ENCODE results near the gene SRGAP2B.
"Not testable (repeated sequence)": the region's sequence is repeated elsewhere in the genome, so short reads cannot be mapped to it uniquely, and the experiment has no call there.

Gene SRGAP2B

DNA sequence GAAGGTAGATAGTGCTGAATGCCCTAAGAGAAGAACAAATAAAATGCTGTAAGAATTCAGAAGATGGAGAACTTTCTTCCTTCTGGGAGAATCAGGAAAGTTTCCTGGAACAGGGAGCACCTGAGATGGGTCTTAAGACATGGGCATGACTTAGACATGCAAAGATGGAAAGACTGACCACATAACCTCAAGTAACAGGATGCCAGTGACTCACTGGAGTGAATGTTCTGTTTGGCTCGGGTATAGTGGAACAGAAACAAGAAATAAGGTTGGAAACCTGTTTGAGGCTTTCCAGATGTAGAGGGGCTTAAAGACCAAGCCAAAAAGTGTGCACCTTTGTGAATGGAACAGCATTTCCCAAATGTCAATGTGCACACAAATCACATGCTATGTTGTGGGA is 102.2 kb downstream of the SRGAP2B start:
- DNase-seq, result not testable (repeated sequence)

DNA sequence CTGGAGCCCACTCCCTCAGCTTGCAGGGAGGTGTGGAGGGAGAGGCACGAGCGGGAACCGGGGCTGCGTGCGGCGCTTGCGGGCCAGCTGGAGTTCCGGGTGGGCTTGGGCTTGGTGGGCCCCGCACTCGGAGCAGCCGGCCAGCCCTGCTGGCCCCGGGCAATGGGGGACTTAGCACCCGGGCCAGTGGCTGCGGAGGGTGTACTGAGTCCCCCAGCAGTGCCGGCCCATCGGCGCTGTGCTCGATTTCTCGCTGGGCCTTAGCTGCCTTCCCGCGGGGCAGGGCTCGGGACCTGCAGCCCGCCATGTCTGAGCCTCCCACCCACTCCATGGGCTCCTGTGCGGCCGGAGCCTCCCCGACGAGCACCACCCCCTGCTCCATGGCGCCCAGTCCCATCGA is 104.5 kb downstream of the SRGAP2B start:
- not testable (repeated sequence) for DNase-seq

DNA sequence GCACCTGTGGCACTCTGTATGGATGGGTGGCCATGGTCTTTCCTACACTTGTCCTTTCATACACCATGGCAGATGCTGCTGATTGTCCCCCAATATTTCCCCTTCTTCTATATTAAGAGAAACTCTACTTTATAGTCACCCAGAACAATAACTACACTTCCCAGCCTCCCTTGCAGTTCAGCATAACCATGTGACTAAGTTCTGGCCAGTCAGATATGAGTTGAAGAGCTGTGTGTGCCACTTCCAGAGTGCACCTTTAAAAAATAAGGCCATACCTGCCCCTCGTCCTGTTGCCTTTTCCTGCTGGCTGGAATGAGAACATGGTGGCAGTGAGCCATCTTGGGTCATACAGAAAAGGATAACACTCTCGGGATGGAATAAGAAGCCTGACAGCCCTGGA is 108.0 kb downstream of the SRGAP2B start:
- not testable (repeated sequence) for DNase-seq

DNA sequence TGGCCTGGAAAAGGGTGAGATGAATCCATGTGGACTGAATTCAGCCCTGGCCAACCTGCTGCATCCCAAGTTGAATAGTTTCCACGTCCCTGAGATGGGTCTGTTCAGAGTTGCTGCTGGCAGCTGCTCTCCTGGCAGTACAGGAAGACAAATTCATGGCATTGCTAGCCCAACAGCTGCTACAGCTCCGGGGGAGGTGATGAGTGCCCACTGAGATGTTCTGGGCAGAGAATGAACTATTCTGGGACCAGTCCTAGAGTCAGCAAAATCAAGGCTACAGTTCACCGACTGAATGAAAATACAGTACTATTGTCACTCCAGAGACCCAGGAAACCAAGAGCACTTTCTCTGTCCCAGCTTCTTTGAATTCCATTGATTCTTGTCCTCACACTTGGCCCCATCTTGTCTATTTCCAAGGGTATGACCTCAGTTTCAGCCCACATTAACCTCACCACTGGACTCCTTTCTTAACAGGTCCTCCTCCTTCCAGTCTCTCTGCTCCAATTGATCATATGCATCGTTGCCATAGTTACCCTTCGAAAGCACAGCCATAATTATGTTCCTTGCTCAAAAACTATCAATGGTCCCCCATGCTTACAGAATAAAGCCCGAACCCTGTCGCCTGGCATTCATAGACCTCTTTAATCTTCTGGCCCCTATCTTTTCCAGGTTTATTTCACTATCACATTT is 108.8 kb downstream of the SRGAP2B start:
- DNase-seq, result not testable (repeated sequence)

DNA sequence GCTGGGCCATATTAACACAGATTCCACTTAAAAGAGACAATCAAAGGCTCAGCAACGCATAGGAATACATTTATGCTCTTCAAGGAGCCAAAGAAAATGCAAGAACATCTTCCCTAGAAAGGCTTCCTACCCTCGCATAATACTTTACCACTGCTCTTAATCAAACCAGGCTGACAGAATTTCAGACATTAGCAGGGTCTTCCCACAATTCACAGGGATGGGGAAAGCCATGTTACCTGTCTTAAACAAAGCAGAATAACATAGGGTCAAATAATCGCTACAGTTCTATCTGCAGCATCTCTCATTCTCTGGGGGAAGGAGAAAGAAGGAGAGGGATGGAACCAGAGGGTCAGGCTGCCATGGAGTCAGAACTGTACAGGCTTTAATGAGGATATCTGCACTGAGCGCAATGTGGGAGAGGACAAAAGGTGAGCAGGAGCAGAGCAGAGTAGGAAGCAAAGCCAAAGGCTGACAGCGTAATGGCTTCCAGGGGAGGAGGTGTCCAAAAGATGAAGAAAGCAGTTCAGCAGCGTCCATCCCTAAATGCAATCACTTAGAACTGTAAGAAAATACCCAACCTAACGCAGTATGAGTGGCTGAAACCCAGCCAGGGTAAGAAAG is 109.5 kb downstream of the SRGAP2B start:
- not testable (repeated sequence) for DNase-seq

DNA sequence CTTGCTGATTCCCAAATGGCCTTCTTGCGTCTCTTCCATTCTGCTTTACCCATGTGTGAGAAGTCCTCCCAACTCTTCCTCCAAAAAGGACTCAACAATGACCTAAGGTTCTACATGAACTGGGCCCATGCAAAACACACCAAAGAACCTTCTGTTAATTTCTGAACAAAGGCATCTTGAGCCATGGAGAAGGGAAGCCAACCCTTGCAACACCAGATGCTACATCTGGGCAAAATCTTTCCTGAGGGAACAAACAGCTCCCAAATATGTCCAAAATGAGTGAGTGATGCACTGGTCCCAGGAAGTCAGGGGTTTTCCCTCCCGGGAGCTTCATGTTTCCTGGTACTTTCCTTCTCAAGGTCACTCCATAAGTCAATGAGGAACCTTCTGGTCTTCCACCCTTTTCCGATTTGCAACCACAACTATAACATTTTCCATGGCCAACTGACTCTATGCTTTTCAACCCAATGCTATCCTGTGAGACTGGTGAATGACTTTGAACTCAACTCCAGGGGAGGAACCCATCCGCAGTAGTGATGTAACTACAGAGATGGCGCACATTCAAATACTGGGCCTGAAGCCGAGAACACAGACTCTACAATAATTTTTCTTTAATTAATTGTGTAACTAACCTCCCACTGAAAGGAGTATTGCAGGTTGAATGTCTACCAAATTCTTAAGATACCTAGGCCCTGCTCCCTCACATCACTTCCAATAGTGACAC is 112.2 kb downstream of the SRGAP2B start:
- DNase-seq, result not testable (repeated sequence)

DNA sequence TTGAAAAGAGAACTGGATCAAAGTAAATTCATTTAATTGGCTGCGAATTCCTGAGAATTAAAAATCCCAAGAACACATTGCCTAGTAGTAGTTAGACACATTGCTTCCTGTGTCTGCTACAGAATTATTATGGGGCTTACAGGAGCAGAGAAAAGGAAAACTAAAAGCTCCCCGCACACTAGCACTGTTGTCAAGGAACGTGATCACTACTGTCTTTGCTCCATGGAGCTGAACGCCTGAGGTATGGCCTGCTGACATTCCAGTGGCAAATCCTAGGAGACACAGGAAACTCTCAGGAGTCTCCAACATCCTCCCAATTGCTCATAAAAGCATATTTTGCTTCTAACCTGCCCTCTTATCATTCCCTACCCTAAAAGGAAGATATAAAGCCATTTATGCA is 114.0 kb downstream of the SRGAP2B start:
- not testable (repeated sequence) for DNase-seq

DNA sequence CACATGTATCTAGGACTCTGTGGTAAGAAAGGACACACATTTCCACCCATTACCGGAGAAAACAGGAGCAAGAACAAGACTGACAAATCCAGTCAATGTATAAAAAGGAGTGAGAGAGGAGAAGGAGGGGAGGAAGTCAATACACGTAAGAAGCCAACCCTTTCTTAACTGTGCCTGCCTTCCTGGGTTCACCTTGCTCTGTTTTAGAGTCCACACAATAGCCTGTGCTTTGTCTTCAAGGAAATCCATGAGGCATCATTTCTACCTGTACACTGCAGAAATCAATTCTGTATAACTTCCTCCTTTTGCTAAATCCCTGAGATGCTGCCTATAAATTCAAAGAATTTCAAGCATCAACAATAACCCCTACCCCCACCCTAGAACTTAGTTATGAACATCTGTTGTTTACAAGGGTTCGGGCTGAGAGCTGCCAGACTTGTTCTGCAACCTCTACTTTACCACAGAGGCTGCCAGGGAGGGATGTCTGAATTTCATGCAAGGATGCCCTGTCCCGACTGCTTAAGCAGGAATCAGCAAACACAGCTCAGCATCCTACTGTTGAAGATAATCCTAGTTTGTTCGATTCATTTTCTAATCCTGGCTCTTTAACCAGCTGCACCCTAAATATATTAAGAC is 115.0 kb downstream of the SRGAP2B start:
- not testable (repeated sequence) for DNase-seq

DNA sequence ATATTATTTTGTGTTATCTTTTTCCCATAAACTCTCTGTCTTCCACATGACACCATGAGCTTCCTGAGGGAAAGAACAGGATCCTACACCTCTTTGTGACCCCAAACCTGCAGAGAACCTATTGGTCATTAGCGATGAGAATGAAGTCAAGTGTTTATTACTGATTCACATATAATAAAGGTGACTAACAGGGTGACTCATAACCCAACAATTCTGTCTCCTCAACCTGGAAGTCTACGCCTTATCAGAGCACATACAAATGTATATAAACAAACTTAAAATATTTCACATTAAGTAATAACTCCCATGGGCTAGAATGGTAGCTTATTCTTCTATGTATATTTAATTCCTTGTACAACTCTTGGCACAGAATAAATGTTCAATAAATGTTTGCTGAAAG is 117.3 kb downstream of the SRGAP2B start:
- DNase-seq, result not testable (repeated sequence)

DNA sequence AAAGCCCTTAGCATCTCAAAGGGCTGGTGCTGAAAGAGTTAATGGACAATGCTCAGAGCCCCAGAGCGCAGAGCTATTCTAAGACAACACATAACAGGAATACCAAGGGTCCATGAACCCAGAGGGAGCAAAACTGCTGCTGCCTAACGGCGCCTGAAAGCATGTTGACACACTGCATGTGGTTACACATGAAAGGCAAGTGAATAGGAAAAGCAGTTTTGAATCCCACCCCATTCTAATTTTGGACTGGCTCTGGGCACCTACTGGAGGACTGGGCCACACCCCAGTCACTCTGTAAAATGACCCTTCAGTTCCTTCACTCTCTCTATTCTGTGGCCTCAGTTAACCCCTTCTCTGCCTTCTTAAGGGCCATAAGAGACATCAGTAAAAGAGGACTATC is 123.2 kb downstream of the SRGAP2B start:
- not testable (repeated sequence) for DNase-seq

DNA sequence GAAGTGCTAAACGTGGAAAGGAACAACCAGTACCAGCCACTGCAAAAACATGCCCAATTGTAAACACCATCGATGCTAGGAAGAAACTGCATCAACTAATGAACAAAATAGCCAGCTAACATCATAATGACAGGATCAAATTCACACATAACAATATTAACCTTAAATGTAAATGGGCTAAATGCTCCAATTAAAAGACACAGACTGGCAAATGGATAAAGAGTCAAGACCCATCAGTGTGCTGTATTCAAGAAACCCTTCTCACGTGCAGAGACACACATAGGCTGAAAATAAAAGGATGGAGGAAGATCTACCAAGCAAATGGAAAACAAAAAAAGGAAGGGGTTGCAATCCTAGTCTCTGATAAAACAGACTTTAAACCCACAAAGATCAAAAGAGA is 128.6 kb downstream of the SRGAP2B start:
- DNase-seq, result not testable (repeated sequence)

DNA sequence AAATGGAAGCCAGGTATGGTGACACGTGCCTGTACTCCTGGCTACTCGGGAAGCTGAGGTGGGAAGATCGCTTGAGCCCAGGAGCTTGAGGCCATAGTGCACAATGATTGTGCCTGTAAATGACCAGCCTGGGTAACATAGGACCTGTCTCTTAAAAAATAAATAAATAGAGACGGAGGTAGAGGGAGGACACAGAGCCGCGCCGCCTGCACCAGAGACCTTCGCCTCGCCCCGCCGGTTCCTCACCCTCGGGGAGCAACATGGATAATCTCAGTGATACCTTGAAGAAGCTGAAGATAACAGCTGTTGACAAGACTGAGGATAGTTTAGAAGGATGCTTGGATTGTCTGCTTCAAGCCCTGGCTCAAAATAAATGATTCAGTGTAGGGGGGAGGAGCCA is 130.4 kb downstream of the SRGAP2B start:
- not testable (repeated sequence) for DNase-seq

DNA sequence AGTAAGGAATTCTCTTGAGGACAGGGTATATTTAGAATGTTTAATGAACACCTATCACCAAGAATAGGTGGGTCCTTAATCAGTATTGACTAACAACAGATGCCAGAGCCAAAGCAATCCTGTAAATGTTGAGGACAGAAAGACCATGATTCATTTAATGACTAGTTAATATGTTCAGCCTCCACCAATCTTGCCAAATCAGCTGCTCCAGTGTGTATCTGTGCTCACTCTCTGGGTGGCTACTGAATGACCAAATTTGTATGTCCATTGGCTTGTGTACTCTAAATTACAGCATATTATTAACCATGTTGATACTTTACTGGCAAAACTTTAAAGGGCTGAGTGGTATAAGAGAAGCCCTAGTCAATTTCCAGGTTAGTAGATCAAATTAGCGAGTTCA is 130.9 kb downstream of the SRGAP2B start:
- DNase-seq, result not testable (repeated sequence)

DNA sequence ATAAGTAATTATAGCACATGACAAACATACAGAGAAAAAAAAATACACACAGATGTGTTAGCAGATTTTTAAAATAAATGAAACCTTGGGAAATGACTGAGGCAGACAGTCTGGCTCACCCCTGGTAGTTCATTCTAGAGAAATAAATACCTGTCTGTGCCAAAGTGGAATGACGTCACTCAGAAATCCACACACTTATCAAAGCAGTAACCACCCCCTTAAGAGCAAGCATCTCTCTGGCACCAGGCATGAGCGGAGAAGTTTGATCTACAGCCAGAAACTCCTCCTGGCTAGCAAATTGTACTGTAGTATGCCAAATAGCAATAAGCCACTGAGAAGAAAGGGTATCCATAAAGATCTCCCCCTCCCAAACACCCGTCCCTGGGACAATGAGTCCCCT is 131.6 kb downstream of the SRGAP2B start:
- not testable (repeated sequence) for DNase-seq

DNA sequence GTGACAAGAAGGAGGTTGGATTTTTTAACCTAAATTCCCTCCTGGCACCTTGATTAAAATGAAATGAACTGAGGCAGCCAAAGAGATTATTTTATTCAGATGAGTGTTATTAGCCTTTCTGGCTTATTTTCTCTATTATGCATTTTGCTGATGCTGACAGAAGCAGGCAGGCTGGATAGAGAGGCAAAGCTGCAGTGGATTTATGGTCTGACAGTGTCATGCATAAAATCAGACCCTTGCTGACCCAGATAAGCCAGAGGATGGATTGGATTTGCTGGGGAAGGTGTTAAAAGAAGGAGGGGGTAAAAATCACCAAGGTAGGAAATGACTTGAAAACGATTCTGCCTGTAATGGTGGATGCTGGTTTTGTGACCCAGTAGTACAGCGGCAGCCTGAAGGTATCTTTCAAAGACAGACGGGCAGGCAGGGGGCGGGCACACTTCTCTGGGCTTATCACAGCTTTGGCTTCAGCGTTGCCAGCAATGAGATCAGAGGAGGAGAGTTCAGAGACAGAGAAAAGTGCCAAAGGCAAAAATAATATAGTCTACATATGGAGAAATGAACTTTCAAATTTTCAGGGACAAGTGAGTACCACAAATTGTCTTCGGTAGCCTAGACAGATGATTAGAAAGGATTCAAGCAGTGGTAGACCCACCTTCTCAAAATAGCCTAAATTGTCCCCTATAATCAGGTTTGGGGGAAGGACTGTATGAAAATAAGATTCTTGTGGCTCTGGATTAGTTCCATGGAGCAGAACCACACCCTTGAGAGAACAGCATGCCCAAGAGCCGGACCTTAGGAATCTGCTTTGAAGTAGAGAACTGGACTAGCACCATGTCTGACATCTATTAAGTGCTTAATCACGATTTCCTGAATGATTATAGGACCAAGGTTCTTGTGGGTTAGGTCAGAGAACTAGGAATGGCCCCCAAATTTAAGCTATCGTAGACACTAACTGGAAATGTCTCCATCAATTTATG is 133.2 kb downstream of the SRGAP2B start:
- not testable (repeated sequence) for DNase-seq

DNA sequence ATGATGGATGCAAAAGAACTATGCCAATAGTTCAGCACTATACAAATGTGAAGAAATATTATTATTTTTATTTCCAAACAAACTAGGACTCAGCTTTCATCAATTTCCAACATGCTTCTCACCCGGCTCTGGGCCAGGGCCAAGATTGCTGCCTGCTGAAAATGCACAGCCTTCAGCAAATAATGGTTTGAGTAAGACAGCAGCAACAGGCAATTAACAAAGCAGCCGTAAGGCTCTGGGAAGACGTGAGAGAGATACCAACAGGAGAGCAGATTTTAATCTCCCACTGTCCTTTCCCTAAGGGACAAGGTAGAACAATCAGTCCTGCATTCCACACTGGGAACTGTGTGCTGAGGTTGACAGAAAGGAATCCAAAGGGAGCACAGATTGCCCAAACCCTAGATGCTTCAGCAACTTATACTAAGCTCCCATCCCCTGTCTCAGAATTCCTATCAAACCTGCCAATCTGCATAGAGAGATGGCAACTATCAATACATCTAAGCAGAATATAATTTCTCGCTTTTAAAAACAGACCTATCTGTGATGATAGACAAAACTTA is 134.1 kb downstream of the SRGAP2B start:
- not testable (repeated sequence) for DNase-seq

DNA sequence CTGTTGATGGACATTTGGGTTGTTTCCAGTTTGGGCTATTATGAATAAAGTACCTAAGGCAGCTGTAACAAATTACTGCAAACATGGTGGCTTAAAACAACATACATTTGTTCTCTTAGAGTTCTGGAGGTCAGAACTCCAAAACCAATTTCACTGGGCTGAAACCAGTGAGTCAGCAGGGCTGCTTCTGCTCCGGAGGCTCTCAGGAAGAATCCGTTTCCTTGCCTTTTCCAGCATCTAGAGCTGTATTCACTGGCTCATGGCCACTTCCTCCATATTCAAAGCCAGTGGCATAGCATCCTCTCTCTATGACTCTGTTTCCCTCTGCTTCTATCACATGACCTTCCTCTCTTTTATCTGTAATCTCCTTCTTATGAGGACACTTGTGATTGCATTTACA is 146.7 kb downstream of the SRGAP2B start:
- not testable (repeated sequence) for DNase-seq

DNA sequence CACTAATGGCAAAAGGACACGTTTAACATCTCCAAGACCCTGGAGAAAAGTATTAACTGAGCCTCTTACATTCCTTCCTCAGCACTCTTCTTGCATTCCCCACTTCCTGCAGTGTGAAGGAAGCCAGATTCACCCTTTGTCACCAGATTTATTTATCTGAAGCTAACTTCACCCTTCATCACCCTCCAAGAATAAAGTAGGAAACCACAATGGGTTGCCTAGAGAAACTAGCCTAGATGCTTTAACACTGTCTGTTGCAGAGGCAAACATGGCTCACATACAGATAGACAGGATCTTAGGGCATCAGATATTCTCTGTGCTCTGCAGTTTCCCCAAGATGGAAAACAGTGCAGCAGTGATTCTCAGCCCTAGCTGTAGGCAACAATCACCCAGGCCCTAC is 147.6 kb downstream of the SRGAP2B start:
- DNase-seq, result not testable (repeated sequence)

DNA sequence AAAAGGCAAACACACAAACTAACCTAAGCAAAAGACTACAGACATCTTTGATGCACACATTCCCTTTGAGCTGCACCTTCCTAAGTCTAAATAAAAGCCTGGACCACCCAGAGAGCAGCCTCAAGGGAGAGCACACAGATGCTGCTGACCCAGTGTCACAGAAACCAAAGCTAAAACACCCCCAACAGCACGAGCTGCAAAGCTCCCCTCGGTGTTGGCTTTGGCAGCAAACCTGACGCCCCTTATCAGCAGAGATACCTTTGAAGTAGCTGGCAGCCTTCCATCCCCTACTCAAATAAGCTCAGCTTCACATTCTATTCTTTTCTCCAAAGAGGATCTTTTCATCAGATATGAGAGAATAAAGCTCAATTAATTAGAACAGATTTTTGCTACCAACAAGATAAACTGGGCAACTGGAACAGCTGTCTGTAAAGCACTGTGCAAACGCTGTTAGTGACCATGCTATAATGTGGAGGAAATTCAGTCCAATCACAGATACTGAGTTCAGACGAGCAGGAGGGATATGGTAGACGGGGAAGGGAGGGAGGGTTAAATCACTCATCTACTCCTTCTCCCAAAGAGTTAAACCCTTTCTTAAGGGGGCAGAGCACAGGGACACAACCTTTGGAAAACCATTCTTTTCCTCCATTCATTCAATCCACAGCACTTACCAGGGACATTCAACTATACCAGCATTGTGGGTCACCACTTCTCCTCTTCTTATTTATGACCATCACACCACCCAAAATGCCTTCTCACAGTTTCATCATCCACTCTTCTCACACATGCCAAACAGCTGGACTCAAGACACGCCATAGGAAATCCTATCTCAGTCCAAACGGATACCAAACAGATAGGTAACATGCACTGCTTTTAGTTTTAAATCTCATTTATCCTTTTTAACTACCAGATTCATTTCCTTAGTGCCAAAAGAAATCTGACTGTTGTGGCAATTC is 148.3 kb downstream of the SRGAP2B start:
- not testable (repeated sequence) for DNase-seq

DNA sequence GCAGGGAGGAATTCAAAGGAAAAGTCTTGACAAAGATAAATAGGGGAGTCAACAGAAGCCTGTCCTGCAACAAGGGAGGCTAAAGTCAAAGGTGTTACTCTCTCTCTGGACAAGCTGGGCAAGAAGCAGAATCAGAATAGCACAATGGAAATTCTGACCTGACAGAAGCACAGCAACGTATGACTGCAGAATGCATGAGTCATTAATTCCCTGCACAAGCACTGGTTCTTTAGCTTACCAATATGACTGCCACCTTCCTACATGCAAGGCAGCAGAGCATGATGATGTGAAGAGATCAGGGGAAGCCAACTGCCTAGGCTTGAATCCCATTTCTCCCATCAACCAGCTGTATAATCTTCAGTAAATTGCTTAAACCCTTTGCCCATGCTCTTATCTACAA is 153.4 kb downstream of the SRGAP2B start:
- not testable (repeated sequence) for DNase-seq

DNA sequence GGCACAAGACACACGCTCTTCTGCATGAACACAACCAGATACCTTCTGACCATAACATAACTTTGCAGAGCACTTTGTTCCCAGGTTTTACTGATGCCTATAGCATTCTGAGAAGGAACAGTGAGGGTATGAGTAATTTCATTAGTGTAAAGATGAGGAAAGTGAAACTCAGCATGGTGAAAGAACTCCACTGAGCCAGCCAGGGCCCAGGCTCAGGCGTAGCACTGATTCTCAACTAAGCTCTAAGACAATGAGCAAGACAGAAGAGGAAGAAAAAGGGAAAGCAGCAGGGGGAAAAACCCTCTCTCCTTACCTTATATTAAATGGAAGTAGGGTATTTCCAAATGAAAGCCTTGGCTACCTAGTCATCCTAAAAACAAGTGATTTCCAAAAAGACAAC is 155.1 kb downstream of the SRGAP2B start:
- DNase-seq, result not testable (repeated sequence)
